ENCODE measurements around the gene LCN12.

DNA sequence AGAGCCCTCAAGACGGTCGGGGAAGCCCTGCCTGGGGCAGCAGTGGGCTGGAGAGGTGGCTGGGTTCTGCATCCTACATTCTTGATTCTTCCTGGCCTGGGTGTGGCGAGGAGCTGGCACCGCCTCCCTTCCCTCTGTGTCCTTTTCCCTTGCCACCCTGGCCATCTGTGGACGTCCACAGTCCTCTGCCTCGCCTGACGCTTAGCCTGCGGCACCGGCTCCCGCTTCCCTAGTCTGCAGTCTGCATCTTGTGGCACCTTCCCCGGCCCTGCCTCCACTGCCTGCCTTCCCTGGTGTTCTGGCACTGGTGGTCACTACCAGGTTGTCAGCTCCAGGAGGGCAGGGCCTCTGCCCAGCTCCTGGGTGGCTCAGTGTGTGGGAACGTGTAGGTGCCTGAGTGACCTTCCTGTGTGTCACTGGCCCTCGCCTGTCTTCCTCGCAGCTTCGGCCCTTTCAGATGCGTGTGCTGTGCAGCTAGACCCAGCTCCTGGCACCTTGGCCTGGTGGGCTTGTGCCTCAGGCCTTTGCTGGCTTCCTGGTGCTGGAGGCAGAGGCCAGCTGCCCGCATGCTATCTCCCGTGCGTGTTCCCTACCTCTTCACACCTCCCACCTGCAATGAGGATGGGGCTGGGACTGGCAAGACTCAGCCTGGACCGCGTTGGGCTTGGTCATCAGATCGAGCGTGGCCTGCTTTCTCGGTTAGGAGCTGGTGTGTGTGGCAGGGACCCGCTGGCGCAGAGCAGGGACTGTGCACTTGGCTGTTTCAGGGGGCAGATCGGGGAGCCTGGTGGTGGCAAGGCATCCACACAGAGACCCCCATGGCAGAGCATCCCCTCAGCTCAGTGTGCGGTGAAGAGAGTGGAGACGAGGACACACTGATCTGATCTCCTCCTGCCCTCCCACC, 44.8 kb upstream of the LCN12 start:
- TF ChIP-seq GATA2 (IDR thresholded peaks at IDR 0.05; ENCODE audit: low read depth, low read length) (no peak), GATA3 (IDR thresholded peaks at IDR 0.05; ENCODE audit: low read depth, low read length) (no peak)

Measured in SH-SY5Y (cell line).